PC-9 (cell line): ENCODE data around the gene PPP2R3A. TPM values are rescaled to one million over a fixed set of nuclear protein-coding genes. Genes with fewer than 3 reads are reported as not detected.
A peak's percentile ranks its signal among the peaks of the same experiment; 100 is the strongest.

Source experiments
- BruUV-seq: library from RNA; stranded (reverse); fragments of 400-500 nt; replicated peaks from 2 replicates; lab custom pipeline; 2021; lab: Mats Ljungman, UMichigan
- CTCF ChIA-PET: fragments of 300-600 bp; sonication (Branson Sonifier 250); formaldehyde crosslinking; loops from one replicate; lab custom pipeline; 2022; ENCODE audit warnings: antibody characterized with exemption; lab: Charles Lee
- POLR2A ChIA-PET: fragments of 300-600 bp; sonication (Branson Sonifier 250); formaldehyde crosslinking; loops from one replicate; lab custom pipeline; 2022; ENCODE audit warnings: antibody characterized with exemption; ENCODE audit not compliant: unreplicated experiment; lab: Charles Lee
- DNase-seq, 2 experiments: peaks; one replicate each; pipeline versions ENCODE4 v3.0.0 to v3.0.0-alpha.2; 2015 to 2022; ENCODE audit warnings: mixed read lengths in 1 of 2
- H2AFZ ChIP-seq: fragments of 200-600 bp; sonication (generic); 2 replicates; pipeline ENCODE4 v1.8.1; 2017; ENCODE audit warnings: antibody characterized with exemption
- H3F3A ChIP-seq: fragments of 200-600 bp; sonication (generic); 2 replicates; pipeline ENCODE4 v1.8.1; 2017; ENCODE audit warnings: antibody characterized with exemption, mild to moderate bottlenecking, low read depth; ENCODE audit not compliant: insufficient read depth
- H3K27ac ChIP-seq: fragments of 200-600 bp; sonication (generic); 2 replicates; pipeline ENCODE4 v1.6.1; 2016; ENCODE audit warnings: mixed run types
- H3K27me3 ChIP-seq: fragments of 200-600 bp; sonication (generic); 2 replicates; pipeline ENCODE4 v1.6.1; 2016; ENCODE audit warnings: low read depth, mixed run types; ENCODE audit not compliant: insufficient read depth
- H3K36me3 ChIP-seq: fragments of 200-600 bp; sonication (generic); 2 replicates; pipeline ENCODE4 v1.6.1; 2016; ENCODE audit warnings: low read depth, mixed run types
- H3K4me1 ChIP-seq: fragments of 200-600 bp; sonication (generic); replicated peaks from 2 replicates; pipeline ENCODE4 v1.6.1; 2016; ENCODE audit warnings: mixed run types; ENCODE audit not compliant: insufficient read depth
- H3K4me2 ChIP-seq: fragments of 200-600 bp; sonication (generic); 2 replicates; pipeline ENCODE4 v1.6.1; 2017; ENCODE audit warnings: mixed run types
- H3K4me3 ChIP-seq: fragments of 200-600 bp; sonication (generic); 2 replicates; pipeline ENCODE4 v1.6.1; 2016; ENCODE audit warnings: mixed run types
- H3K79me2 ChIP-seq: fragments of 200-600 bp; sonication (generic); 2 replicates; pipeline ENCODE4 v1.6.1; 2017; ENCODE audit warnings: low read depth, mixed run types
- H3K9me2 ChIP-seq: fragments of 200-600 bp; sonication (generic); 2 replicates; pipeline ENCODE4 v1.8.1; 2017; ENCODE audit warnings: mild to moderate bottlenecking; ENCODE audit not compliant: insufficient read depth
- H3K9me3 ChIP-seq: fragments of 200-600 bp; sonication (generic); 2 replicates; pipeline ENCODE4 v1.8.1; 2016; ENCODE audit warnings: low read depth; ENCODE audit not compliant: insufficient read depth
- H4K20me1 ChIP-seq: fragments of 200-600 bp; sonication (generic); 2 replicates; pipeline ENCODE4 v1.8.1; 2017; ENCODE audit not compliant: insufficient read depth
- CTCF ChIP-seq: fragments of 200-600 bp; sonication (generic); conservative IDR thresholded peaks from 2 replicates; pipeline ENCODE4 v1.6.1; 2017; ENCODE audit warnings: mixed run types, antibody characterized with exemption, mild to moderate bottlenecking, moderate library complexity
- EZH2 ChIP-seq: fragments of 200-600 bp; sonication (generic); IDR thresholded peaks from 2 replicates; pipeline ENCODE4 v1.8.0; 2017; ENCODE audit warnings: antibody characterized with exemption, low read depth
- intact Hi-C: fragments of 100-400 bp; cut with micrococcal nuclease; formaldehyde crosslinking; loops from one replicate; pipeline ENCODE4 v1.10.0; 2022; ENCODE audit not compliant: unreplicated experiment
- total RNA-seq: library from RNA; stranded (reverse); gene quantifications from 2 replicates; pipeline ENCODE4 v1.2.3, GENCODE V29; 2021

The PPP2R3A gene
- total RNA-seq, 1 experiment from 2014 or later, result 42.6 TPM

- no TSS peak for BruUV-seq
- Histone ChIP-seq H3K27ac (no peak overlapping the region), H3K9me2 (peaks cover 3% of the 10 kb centered on the region; the same call in 1 of the 2 replicates), H4K20me1 (no peaks in the 10 kb centered on the region), H3K4me2 (peak overlapping the region; percentile 92), H3K4me1 (peaks cover 26% of the 10 kb centered on the region), H3K79me2 (peaks cover 39% of the 10 kb centered on the region), H3K4me3 (peak overlapping the region; percentile 85), H3K27me3 (no peaks in the 10 kb centered on the region), H3F3A (peaks cover 7% of the 10 kb centered on the region; the same call in 1 of the 2 replicates), H3K9me3 (peaks cover 6% of the 10 kb centered on the region; the same call in 1 of the 2 replicates), H2AFZ (peak overlapping the region; percentile 80), H3K36me3 (no peaks in the 10 kb centered on the region)
- TF ChIP-seq CTCF, result no peak
- TF ChIP-seq EZH2, result no peak
- POLR2A ChIA-PET, result interaction anchor here (0.5 to 0.6 kb wide), 2 partner anchors 30 to 851 kb away, joined by 4 to 5 read pairs; no protein-coding TSS in a partner anchor
- intact Hi-C loops, result loop anchor here (1.0 to 2.0 kb wide), 4 partner anchors 30 to 57 kb away; no protein-coding TSS in a partner anchor
- CTCF ChIA-PET, result interaction anchor here (0.9 kb wide), 1 partner anchor 76 kb away, joined by 4 read pairs; no protein-coding TSS in a partner anchor
- no peak for DNase-seq
These were observed 411 bp upstream of the PPP2R3A start for GRCh38 chr3:135965129-135965505.

- Histone ChIP-seq H2AFZ (peak overlapping the region; percentile 89), H3K9me3 (no peaks in the 10 kb centered on the region; the same call in 1 of the 2 replicates), H3K9me2 (peaks cover 3% of the 10 kb centered on the region; the same call in 1 of the 2 replicates), H3K27me3 (no peaks in the 10 kb centered on the region), H4K20me1 (no peaks in the 10 kb centered on the region), H3K4me1 (peaks cover 32% of the 10 kb centered on the region), H3F3A (peaks cover 7% of the 10 kb centered on the region; the same call in 1 of the 2 replicates), H3K36me3 (no peaks in the 10 kb centered on the region), H3K4me3 (peak overlapping the region; percentile 85), H3K27ac (peak overlapping the region; percentile 49), H3K4me2 (peak overlapping the region; percentile 92), H3K79me2 (peaks cover 52% of the 10 kb centered on the region)
- ChIA-PET CTCF (interaction anchor here (0.6 to 1.3 kb wide), 3 partner anchors 44 to 885 kb away, joined by 3 to 15 read pairs (median 3); no protein-coding TSS in a partner anchor), POLR2A (interaction anchor here (0.7 kb wide), 1 partner anchor 69 kb away, joined by 4 read pairs; no protein-coding TSS in a partner anchor)
- DNase-seq, result no peak
- TF ChIP-seq CTCF (no peak), EZH2 (no peak)
- intact Hi-C loops, result loop anchor here (1.0 kb wide), 1 partner anchor 76 kb away; no protein-coding TSS in a partner anchor
- TSS peak; percentile 64 for BruUV-seq
These were observed 888 bp downstream of the PPP2R3A start for GRCh38 chr3:135966271-135966961.

DNA sequence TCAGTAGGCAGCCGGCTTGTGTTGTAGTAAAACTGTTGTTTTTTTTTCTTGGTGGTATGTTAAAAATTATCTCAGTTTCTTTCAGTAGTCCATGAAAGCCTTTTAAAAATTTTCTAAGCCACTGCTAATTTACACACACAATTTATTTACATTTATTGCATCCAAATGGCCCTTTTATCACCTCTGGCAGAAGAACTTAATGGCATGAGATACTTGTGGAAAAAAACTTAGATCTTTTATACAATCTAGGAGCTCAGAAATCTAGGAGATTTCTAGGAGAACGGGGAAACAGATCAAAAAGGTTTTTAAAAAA, 1.4 kb downstream of the PPP2R3A start:
- intact Hi-C loops, result loop anchor here (1.0 kb wide), 1 partner anchor 75 kb away; no protein-coding TSS in a partner anchor
- ChIA-PET CTCF (interaction anchor here (0.6 to 1.3 kb wide), 2 partner anchors 75 to 885 kb away, joined by 3 to 15 read pairs; no protein-coding TSS in a partner anchor), POLR2A (interaction anchor here (0.7 to 1.1 kb wide), 2 partner anchors 42 to 70 kb away, joined by 3 to 4 read pairs; no protein-coding TSS in a partner anchor)
- no peak for TF ChIP-seq EZH2
- Histone ChIP-seq H3K27me3 (no peaks in the 10 kb centered on the region), H3K9me3 (no peaks in the 10 kb centered on the region; the same call in 1 of the 2 replicates), H3K79me2 (peaks cover 56% of the 10 kb centered on the region), H3K4me1 (peaks cover 32% of the 10 kb centered on the region), H3K4me2 (peak overlapping the region; percentile 92), H3K27ac (peak overlapping the region; percentile 49; the same call in 1 of the 2 replicates), H3K36me3 (no peaks in the 10 kb centered on the region), H4K20me1 (no peaks in the 10 kb centered on the region), H3F3A (peaks cover 7% of the 10 kb centered on the region; the same call in 1 of the 2 replicates), H3K4me3 (peak overlapping the region; percentile 85), H2AFZ (peak overlapping the region; percentile 89; the same call in 1 of the 2 replicates), H3K9me2 (peaks cover 3% of the 10 kb centered on the region; the same call in 1 of the 2 replicates)
- no peak for DNase-seq
- no TSS peak for BruUV-seq
